Effector memory CD4-positive, alpha-beta T cell (primary cell): ENCODE data around the gene FBXO27.
"Not testable (repeated sequence)": the region's sequence is repeated elsewhere in the genome, so short reads cannot be mapped to it uniquely, and the experiment has no call there.

Experiments used
- DNase-seq, 3 donors: peaks; one replicate each; pipeline ENCODE4 v3.0.0-alpha.2; 2020
- H3K27ac ChIP-seq: 2 replicates; pipeline ENCODE4 v1.7.0; 2013; ENCODE audit warnings: mild to moderate bottlenecking, low read length, moderate library complexity; ENCODE audit not compliant: insufficient read depth, poor library complexity, severe bottlenecking
- H3K27me3 ChIP-seq: replicated peaks from 2 replicates; pipeline ENCODE4 v1.7.0; 2013; ENCODE audit warnings: mild to moderate bottlenecking, low read length; ENCODE audit not compliant: insufficient read depth, control insufficient read depth, poor library complexity, severe bottlenecking
- H3K36me3 ChIP-seq: 2 replicates; pipeline ENCODE4 v1.7.0; 2013; ENCODE audit warnings: mild to moderate bottlenecking, low read length, moderate library complexity; ENCODE audit not compliant: control insufficient read depth, insufficient read depth
- H3K4me1 ChIP-seq: 2 replicates; pipeline ENCODE4 v1.7.0; 2013; ENCODE audit warnings: low read length, mild to moderate bottlenecking; ENCODE audit not compliant: control insufficient read depth, insufficient read depth, poor library complexity, severe bottlenecking
- H3K4me3 ChIP-seq: 2 replicates; pipeline ENCODE4 v1.7.0; 2013; ENCODE audit warnings: low read length, low read depth, mild to moderate bottlenecking; ENCODE audit not compliant: insufficient read depth, poor library complexity, severe bottlenecking
- H3K9me3 ChIP-seq: 2 replicates; pipeline ENCODE4 v1.7.0; 2013; ENCODE audit warnings: mild to moderate bottlenecking, low read length, moderate library complexity; ENCODE audit not compliant: control insufficient read depth

FBXO27 gene

DNA sequence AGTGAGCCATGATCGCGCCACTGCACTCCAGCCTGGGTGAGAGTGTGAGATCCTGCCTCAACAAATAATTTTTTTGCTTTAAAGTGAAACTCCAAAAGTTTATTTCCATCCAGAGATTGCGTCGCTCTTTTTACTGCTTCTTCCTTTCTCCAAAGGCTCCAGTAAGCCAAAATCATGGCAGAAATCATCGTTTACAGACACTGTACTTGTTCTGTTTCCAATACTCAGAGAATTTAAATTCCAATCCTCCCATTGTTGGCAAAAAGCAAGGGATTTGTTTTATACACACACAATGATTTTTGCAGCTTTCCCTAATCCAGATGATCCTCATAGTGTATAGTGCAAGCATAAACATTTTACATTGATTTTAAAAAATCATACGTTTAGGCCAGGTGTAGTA, 15.3 kb downstream of the FBXO27 start:
- no peaks in the 10 kb centered on the region for H3K9me3 ChIP-seq
- H3K27me3 ChIP-seq, result no peaks in the 10 kb centered on the region
- no peaks in the 10 kb centered on the region for H3K4me1 ChIP-seq
- no peak overlapping the region for H3K4me3 ChIP-seq
- DNase-seq, result no peak
- H3K27ac ChIP-seq, result no peak overlapping the region
- no peaks in the 10 kb centered on the region for H3K36me3 ChIP-seq

GRCh38 chr19:39014037-39014436, 18.3 kb downstream of the FBXO27 start:
- Histone ChIP-seq H3K9me3 (no peaks in the 10 kb centered on the region), H3K27ac (no peak overlapping the region), H3K4me3 (no peak overlapping the region), H3K36me3 (no peaks in the 10 kb centered on the region), H3K4me1 (no peaks in the 10 kb centered on the region), H3K27me3 (no peaks in the 10 kb centered on the region)
- no peak for DNase-seq

DNA sequence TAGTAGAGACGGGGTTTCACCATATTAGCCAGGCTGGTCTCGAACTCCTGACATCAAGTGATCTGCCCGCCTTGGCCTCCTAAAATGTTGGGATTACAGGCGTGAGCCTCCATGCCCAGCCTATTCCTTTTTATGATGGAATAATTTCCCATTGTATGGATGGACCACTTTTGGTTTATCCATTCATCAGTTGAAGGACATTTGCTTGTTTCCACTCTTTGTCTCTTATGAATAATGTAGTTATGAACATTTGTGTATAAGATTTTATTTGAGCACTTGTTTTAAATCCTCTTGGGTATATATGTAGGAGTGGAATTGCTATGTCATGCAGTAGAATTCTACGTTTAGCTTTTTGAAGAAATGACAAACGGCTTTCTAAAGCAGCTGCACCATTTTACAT, 23.3 kb downstream of the FBXO27 start:
- DNase-seq, result no peak
- Histone ChIP-seq H3K27ac (no peak overlapping the region), H3K27me3 (no peaks in the 10 kb centered on the region), H3K4me1 (no peaks in the 10 kb centered on the region), H3K36me3 (no peaks in the 10 kb centered on the region), H3K4me3 (no peak overlapping the region), H3K9me3 (no peaks in the 10 kb centered on the region)

DNA sequence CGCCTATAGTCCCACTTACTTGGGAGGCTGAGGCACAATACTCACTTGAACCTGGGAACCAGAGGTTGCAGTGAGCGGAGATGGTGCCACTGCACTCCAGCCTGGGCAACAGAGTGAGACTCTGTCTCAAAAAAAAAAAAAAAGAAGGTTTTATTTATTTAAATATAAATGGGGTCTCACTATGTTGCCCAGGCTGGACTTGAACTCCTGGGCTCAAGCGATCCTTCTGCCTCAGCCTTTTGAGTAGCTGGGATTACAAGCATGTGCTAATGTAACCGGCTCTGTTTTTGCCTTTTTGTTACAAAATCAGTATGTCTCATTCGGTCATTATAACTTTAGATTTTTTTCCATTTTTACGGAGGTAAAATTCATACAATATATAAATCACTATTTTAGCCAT, 24.2 kb downstream of the FBXO27 start:
- H3K27ac ChIP-seq, result no peak overlapping the region
- H3K4me1 ChIP-seq, result no peaks in the 10 kb centered on the region

DNA sequence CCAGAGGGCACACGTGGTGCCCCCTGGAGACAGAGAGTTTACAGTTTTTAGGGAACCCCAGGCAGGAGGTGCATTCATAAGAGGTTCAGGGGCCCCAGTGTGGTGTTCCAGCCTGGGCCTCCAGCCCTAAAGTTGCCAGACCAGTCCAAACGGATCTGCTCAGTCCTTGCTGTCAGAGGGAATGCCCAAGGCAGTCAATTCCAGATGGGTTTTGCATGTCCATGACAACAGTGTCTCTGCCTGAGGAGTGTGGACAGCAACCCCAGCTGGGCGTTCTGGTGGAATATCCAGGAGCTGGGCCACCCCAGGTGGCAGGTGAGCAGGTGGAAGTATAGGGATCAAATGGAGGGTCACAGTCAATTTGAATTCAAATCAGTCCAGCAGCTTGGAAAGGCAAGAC, 25.3 kb downstream of the FBXO27 start:
- H3K4me1 ChIP-seq, result no peaks in the 10 kb centered on the region
- H3K36me3 ChIP-seq, result no peaks in the 10 kb centered on the region
- no peaks in the 10 kb centered on the region for H3K9me3 ChIP-seq
- DNase-seq, result no peak
- no peaks in the 10 kb centered on the region for H3K27me3 ChIP-seq
- H3K27ac ChIP-seq, result no peak overlapping the region
- no peak overlapping the region for H3K4me3 ChIP-seq

More for the DNA sequence above, 24.2 kb downstream of the FBXO27 start:
- Histone ChIP-seq H3K4me3 (no peak overlapping the region), H3K9me3 (no peaks in the 10 kb centered on the region), H3K36me3 (no peaks in the 10 kb centered on the region), H3K27me3 (no peaks in the 10 kb centered on the region)
- DNase-seq, result no peak

- Histone ChIP-seq H3K36me3 (no peaks in the 10 kb centered on the region), H3K4me1 (no peaks in the 10 kb centered on the region), H3K27me3 (no peaks in the 10 kb centered on the region), H3K9me3 (no peaks in the 10 kb centered on the region), H3K4me3 (no peak overlapping the region), H3K27ac (no peak overlapping the region)
- no peak for DNase-seq
These were observed 27.9 kb downstream of the FBXO27 start for GRCh38 chr19:39004403-39004802.

DNA sequence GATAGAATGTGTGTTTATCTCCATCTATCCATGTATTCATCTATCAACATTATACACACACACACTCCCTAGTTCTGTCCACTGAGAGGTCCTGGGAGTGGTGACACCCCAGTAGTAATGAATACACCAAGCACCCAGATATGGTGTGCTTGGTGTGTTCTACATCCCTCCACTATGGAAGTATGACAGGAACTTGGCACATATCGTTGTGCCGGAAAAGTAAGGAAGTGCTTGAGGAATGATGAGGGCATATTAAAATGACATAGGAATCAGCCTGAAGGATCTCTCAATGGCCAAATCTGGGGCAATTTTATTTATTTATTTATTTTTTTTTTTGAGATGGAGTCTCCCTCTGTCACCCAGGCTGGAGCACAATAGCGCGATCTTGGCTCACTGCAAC, 28.6 kb downstream of the FBXO27 start:
- no peaks in the 10 kb centered on the region for H3K4me1 ChIP-seq
- H3K9me3 ChIP-seq, result no peaks in the 10 kb centered on the region
- DNase-seq, result no peak
- no peaks in the 10 kb centered on the region for H3K27me3 ChIP-seq
- no peaks in the 10 kb centered on the region for H3K36me3 ChIP-seq
- no peak overlapping the region for H3K27ac ChIP-seq
- no peak overlapping the region for H3K4me3 ChIP-seq

DNA sequence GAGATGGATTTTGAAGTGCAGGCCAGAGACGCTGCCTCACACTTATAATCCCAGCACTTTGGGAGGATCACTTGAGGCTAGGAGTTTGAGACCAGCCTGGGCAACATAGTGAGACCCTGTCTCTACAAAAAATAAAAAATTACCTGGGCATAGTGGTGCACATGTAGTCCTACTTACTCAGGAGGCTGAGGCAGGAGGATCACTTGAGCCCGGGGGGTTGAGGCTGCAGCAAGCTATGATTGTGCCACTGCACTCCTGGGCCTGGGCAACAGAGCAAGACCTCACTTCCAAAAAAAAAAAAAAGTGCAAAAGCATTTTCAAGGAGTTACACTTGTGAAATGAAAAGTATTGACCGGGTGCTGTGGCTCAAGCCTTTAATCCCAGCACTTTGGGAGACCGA, 29.2 kb downstream of the FBXO27 start:
- no peak overlapping the region for H3K27ac ChIP-seq
- H3K4me1 ChIP-seq, result no peaks in the 10 kb centered on the region
- H3K4me3 ChIP-seq, result no peak overlapping the region
- no peak for DNase-seq
- H3K27me3 ChIP-seq, result no peaks in the 10 kb centered on the region
- H3K36me3 ChIP-seq, result no peaks in the 10 kb centered on the region
- no peaks in the 10 kb centered on the region for H3K9me3 ChIP-seq

GRCh38 chr19:39001041-39001440, 31.3 kb downstream of the FBXO27 start:
- Histone ChIP-seq H3K36me3 (no peaks in the 10 kb centered on the region), H3K4me3 (no peak overlapping the region)
- no peak for DNase-seq

GRCh38 chr19:38997576-38997975, 34.8 kb downstream of the FBXO27 start:
- not testable (repeated sequence) for H3K4me1 ChIP-seq, H3K36me3 ChIP-seq, H3K27me3 ChIP-seq, DNase-seq, H3K27ac ChIP-seq, H3K9me3 ChIP-seq, H3K4me3 ChIP-seq

More at GRCh38 chr19:39001041-39001440, 31.3 kb downstream of the FBXO27 start:
- Histone ChIP-seq H3K27ac (no peak overlapping the region), H3K9me3 (no peaks in the 10 kb centered on the region), H3K27me3 (no peaks in the 10 kb centered on the region), H3K4me1 (no peaks in the 10 kb centered on the region)

DNA sequence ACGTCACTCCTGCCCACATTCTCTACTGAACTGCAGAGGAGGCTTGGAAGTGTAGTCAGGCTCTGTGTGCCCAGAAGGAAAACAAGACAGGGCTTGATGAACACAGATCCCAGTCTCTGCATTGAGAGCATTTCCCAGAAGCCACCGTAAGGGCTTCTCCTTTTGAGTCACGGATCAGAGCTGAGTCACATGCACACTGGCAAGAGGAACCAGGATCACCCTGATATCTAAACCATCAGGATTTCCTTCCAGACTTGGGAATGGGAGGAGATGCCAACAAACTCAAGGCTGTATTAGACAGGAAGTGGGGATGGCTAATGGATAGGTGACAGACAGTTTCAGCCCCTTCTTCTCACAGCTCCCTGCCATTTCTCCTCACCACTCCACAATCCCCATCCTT, 39.1 kb downstream of the FBXO27 start:
- H3K27ac ChIP-seq, result no peak overlapping the region
- H3K4me1 ChIP-seq, result no peaks in the 10 kb centered on the region
- no peaks in the 10 kb centered on the region for H3K27me3 ChIP-seq
- no peak overlapping the region for H3K4me3 ChIP-seq
- no peaks in the 10 kb centered on the region for H3K36me3 ChIP-seq
- H3K9me3 ChIP-seq, result no peaks in the 10 kb centered on the region
- DNase-seq, result no peak
